ENCODE results near the gene AGAP9.
"Not testable (repeated sequence)": the region's sequence is repeated elsewhere in the genome, so short reads cannot be mapped to it uniquely, and the experiment has no call there.

The AGAP9 gene

DNA sequence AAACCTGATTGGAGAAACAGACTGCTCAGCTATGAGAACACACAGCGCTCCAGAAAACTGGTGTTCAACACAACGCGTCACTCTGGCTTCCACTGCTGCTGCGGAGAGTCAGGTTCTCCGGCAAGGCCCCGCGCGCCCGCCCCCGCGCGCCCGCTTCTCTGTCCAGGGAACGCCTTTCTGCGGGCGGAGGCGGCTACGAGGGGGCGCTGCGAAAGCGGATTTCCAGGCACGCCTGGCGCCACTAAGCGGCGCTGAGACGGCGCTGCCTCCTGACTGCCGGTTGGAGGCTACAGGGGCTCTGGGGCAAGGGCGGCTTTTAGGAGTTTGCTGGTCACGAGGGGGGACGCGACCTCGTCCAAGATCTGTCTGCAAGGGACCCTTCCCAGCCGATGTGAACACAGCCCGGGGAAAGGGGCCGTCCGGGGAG is 62.2 kb downstream of the AGAP9 start:
- H3K14ac ChIP-seq (ENCODE audit: low read length); H3K9ac ChIP-seq (ENCODE audit: low read depth, low read length, poor library complexity); H3K9me3 ChIP-seq (replicated peaks in 1 of 2; ENCODE audit: control insufficient read depth in 2 of 2, insufficient read depth in 1 of 2, low read depth in 1 of 2, low read length in 2 of 2); H3K23ac ChIP-seq (ENCODE audit: low read depth, low read length, poor library complexity); H2BK15ac ChIP-seq (ENCODE audit: low read length); H2BK12ac ChIP-seq (ENCODE audit: low read length); H2AK5ac ChIP-seq (ENCODE audit: low read depth, low read length); DNase-seq (ENCODE audit: low spot score); H3K4me3 ChIP-seq (ENCODE audit: low read length in 2 of 2); H2BK5ac ChIP-seq (ENCODE audit: low read length); H3K36me3 ChIP-seq (replicated peaks in 1 of 2; ENCODE audit: control insufficient read depth in 2 of 2, insufficient read depth in 2 of 2, low read length in 2 of 2); H3K4me1 ChIP-seq (ENCODE audit: control insufficient read depth in 2 of 2, insufficient read depth in 1 of 2, low read depth in 1 of 2, low read length in 2 of 2); H3K27ac ChIP-seq (replicated peaks; ENCODE audit: low read length); H4K8ac ChIP-seq (ENCODE audit: low read depth, low read length); H4K91ac ChIP-seq (ENCODE audit: low read depth, low read length, poor library complexity); H3K18ac ChIP-seq (ENCODE audit: low read length); H2BK120ac ChIP-seq (ENCODE audit: low read depth, low read length); H3K4ac ChIP-seq (ENCODE audit: low read length); H3K27me3 ChIP-seq (ENCODE audit: control insufficient read depth in 3 of 3, insufficient read depth in 3 of 3, low read depth in 1 of 3, low read length in 3 of 3); H3K79me1 ChIP-seq (ENCODE audit: low read depth, low read length): not testable (repeated sequence)
- H3K4me2 ChIP-seq (ENCODE audit: insufficient read depth, low read length, poor library complexity, severe bottlenecking) = peak overlapping the region; percentile 54
- H2AFZ ChIP-seq (ENCODE audit: low read length) = peak overlapping the region; percentile 69
- no CpG with 5 or more reads among the region's 37 CpGs for WGBS, 2 donors (ENCODE audit: extremely low coverage in 2 of 2, insufficient read length in 2 of 2, insufficient replicate concordance in 1 of 2)

DNA sequence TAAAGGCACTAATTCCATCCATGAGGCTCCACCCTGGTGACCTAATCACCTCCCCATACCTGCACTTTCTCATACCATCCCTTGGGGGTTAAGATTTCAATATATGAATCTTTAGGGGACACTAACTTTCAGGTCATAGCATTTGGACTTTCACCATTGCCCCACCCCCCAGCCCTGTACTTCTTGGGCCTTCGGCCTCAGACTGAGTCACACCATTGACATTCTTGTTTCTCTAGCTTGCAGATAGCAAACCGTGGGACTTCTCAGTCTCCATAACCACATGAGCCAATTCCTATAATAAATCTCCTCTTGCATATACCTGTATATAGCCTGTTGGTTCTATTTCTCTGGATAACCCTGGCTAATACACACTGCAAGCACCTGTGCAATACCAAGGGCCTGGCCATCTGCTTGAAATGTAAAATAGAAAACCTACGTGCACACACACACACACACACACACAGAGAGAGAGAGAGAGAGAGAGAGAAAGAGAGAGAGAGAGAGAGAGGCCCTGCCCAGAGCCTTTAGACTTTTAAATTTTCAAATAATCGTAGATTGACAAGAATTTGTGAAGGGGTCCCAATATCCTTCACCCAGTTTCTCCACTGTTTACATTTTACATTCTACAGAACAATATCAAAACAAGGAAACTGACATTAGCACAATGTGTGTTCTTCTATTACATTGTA is 64.8 kb downstream of the AGAP9 start:
- H3K4ac ChIP-seq (ENCODE audit: low read length) = no peak overlapping the region
- H3K9me3 ChIP-seq (replicated peaks in 1 of 2; ENCODE audit: control insufficient read depth in 2 of 2, insufficient read depth in 1 of 2, low read depth in 1 of 2, low read length in 2 of 2) = no peaks in the 10 kb centered on the region
- WGBS, 2 donors (ENCODE audit: extremely low coverage in 2 of 2, insufficient read length in 2 of 2, insufficient replicate concordance in 1 of 2) = no CpG with 5 or more reads among the region's 4 CpGs
- no peak for DNase-seq (ENCODE audit: low spot score)
- no peak overlapping the region for H2BK5ac ChIP-seq (ENCODE audit: low read length)
- no peak overlapping the region for H2AFZ ChIP-seq (ENCODE audit: low read length)
- no peaks in the 10 kb centered on the region for H3K79me1 ChIP-seq (ENCODE audit: low read depth, low read length)
- no peak overlapping the region for H2BK12ac ChIP-seq (ENCODE audit: low read length)
- H2BK15ac ChIP-seq (ENCODE audit: low read length) = no peak overlapping the region
- no peak overlapping the region for H3K18ac ChIP-seq (ENCODE audit: low read length)
- H2BK120ac ChIP-seq (ENCODE audit: low read depth, low read length) = no peak overlapping the region
- no peak overlapping the region for H4K91ac ChIP-seq (ENCODE audit: low read depth, low read length, poor library complexity)
- no peak overlapping the region for H3K4me3 ChIP-seq (ENCODE audit: low read length in 2 of 2)
- H3K14ac ChIP-seq (ENCODE audit: low read length) = no peak overlapping the region
- H3K23ac ChIP-seq (ENCODE audit: low read depth, low read length, poor library complexity) = no peak overlapping the region
- H3K27me3 ChIP-seq (ENCODE audit: control insufficient read depth in 3 of 3, insufficient read depth in 3 of 3, low read depth in 1 of 3, low read length in 3 of 3) = peaks cover 0 to 11% (median 0%) of the 10 kb centered on the region in 3 experiments
- no peak overlapping the region for H4K8ac ChIP-seq (ENCODE audit: low read depth, low read length)
- peaks cover 0 to 2% of the 10 kb centered on the region in 2 donors for H3K4me1 ChIP-seq (ENCODE audit: control insufficient read depth in 2 of 2, insufficient read depth in 1 of 2, low read depth in 1 of 2, low read length in 2 of 2)
- no peak overlapping the region for H3K9ac ChIP-seq (ENCODE audit: low read depth, low read length, poor library complexity)
- H2AK5ac ChIP-seq (ENCODE audit: low read depth, low read length) = no peak overlapping the region
- no peak overlapping the region for H3K27ac ChIP-seq (replicated peaks; ENCODE audit: low read length)
- no peaks in the 10 kb centered on the region for H3K36me3 ChIP-seq (replicated peaks in 1 of 2; ENCODE audit: control insufficient read depth in 2 of 2, insufficient read depth in 2 of 2, low read length in 2 of 2)
- H3K4me2 ChIP-seq (ENCODE audit: insufficient read depth, low read length, poor library complexity, severe bottlenecking) = no peak overlapping the region

DNA sequence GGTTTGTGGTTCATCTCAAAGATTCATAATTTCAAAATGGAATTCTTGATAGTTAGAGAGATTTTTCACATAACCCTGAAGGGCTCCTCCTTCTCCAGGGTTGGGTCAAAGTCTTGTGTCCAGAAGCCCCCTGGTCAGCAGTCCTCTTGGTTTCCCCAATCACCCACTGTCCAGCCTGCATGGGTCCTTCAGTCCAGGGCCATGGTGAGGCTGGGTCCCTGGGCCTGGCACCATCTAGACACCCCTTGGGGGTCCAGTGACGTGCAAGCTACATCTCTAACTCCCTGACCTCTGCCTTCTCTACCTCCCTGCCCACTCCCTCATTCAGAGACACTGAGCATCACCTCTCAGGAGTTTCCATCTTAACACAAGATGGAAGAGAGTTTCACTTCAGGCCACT is 65.6 kb downstream of the AGAP9 start:
- Histone ChIP-seq H2BK120ac (ENCODE audit: low read depth, low read length) (no peak overlapping the region), H3K4me3 (ENCODE audit: low read length in 2 of 2) (no peak overlapping the region), H2AFZ (ENCODE audit: low read length) (no peak overlapping the region), H3K36me3 (replicated peaks in 1 of 2; ENCODE audit: control insufficient read depth in 2 of 2, insufficient read depth in 2 of 2, low read length in 2 of 2) (no peaks in the 10 kb centered on the region), H2AK5ac (ENCODE audit: low read depth, low read length) (no peak overlapping the region), H3K4ac (ENCODE audit: low read length) (no peak overlapping the region), H3K4me1 (ENCODE audit: control insufficient read depth in 2 of 2, insufficient read depth in 1 of 2, low read depth in 1 of 2, low read length in 2 of 2) (peaks cover 0 to 3% of the 10 kb centered on the region in 2 donors), H2BK5ac (ENCODE audit: low read length) (no peak overlapping the region), H3K4me2 (ENCODE audit: insufficient read depth, low read length, poor library complexity, severe bottlenecking) (no peak overlapping the region), H3K27ac (replicated peaks; ENCODE audit: low read length) (no peak overlapping the region), H3K14ac (ENCODE audit: low read length) (no peak overlapping the region), H2BK15ac (ENCODE audit: low read length) (no peak overlapping the region), H4K91ac (ENCODE audit: low read depth, low read length, poor library complexity) (peak overlapping the region; percentile 64), H3K79me1 (ENCODE audit: low read depth, low read length) (no peaks in the 10 kb centered on the region), H4K8ac (ENCODE audit: low read depth, low read length) (no peak overlapping the region), H3K23ac (ENCODE audit: low read depth, low read length, poor library complexity) (no peak overlapping the region), H3K27me3 (ENCODE audit: control insufficient read depth in 3 of 3, insufficient read depth in 3 of 3, low read depth in 1 of 3, low read length in 3 of 3) (peaks cover 0 to 15% (median 0%) of the 10 kb centered on the region in 3 experiments), H3K9me3 (replicated peaks in 1 of 2; ENCODE audit: control insufficient read depth in 2 of 2, insufficient read depth in 1 of 2, low read depth in 1 of 2, low read length in 2 of 2) (peaks cover 0 to 1% of the 10 kb centered on the region in 2 donors), H2BK12ac (ENCODE audit: low read length) (no peak overlapping the region), H3K9ac (ENCODE audit: low read depth, low read length, poor library complexity) (no peak overlapping the region), H3K18ac (ENCODE audit: low read length) (no peak overlapping the region)
- no peak for DNase-seq (ENCODE audit: low spot score)
- no CpG with 5 or more reads among the region's 1 CpG for WGBS, 2 donors (ENCODE audit: extremely low coverage in 2 of 2, insufficient read length in 2 of 2, insufficient replicate concordance in 1 of 2)

DNA sequence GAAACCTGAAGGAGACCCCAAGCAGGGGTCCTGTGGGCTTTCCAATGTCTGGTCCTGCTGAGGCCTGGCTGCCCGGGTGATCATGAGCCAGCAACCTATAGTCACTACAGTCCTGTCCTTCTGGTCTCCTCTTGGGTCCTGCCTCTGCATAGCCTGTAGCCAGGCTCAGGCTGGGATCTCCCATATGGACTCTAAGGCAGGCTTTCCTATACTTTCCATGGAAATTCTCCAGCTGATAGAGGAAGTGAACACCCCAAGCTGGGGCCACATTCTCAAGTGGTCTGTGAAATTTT is 66.0 kb downstream of the AGAP9 start:
- H2BK15ac ChIP-seq (ENCODE audit: low read length) = no peak overlapping the region
- H3K9ac ChIP-seq (ENCODE audit: low read depth, low read length, poor library complexity) = no peak overlapping the region
- no peak overlapping the region for H3K18ac ChIP-seq (ENCODE audit: low read length)
- no peak overlapping the region for H2AFZ ChIP-seq (ENCODE audit: low read length)
- H3K4ac ChIP-seq (ENCODE audit: low read length) = no peak overlapping the region
- no CpG with 5 or more reads among the region's 1 CpG for WGBS, 2 donors (ENCODE audit: extremely low coverage in 2 of 2, insufficient read length in 2 of 2, insufficient replicate concordance in 1 of 2)
- H2AK5ac ChIP-seq (ENCODE audit: low read depth, low read length) = no peak overlapping the region
- H3K4me1 ChIP-seq (ENCODE audit: control insufficient read depth in 2 of 2, insufficient read depth in 1 of 2, low read depth in 1 of 2, low read length in 2 of 2) = peaks cover 0 to 3% of the 10 kb centered on the region in 2 donors
- DNase-seq (ENCODE audit: low spot score) = no peak
- no peak overlapping the region for H4K91ac ChIP-seq (ENCODE audit: low read depth, low read length, poor library complexity)
- no peak overlapping the region for H4K8ac ChIP-seq (ENCODE audit: low read depth, low read length)
- peaks cover 0 to 18% (median 0%) of the 10 kb centered on the region in 3 experiments for H3K27me3 ChIP-seq (ENCODE audit: control insufficient read depth in 3 of 3, insufficient read depth in 3 of 3, low read depth in 1 of 3, low read length in 3 of 3)
- H2BK12ac ChIP-seq (ENCODE audit: low read length) = no peak overlapping the region
- H3K27ac ChIP-seq (replicated peaks; ENCODE audit: low read length) = no peak overlapping the region
- H3K4me2 ChIP-seq (ENCODE audit: insufficient read depth, low read length, poor library complexity, severe bottlenecking) = no peak overlapping the region
- H3K9me3 ChIP-seq (replicated peaks in 1 of 2; ENCODE audit: control insufficient read depth in 2 of 2, insufficient read depth in 1 of 2, low read depth in 1 of 2, low read length in 2 of 2) = peaks cover 0 to 2% of the 10 kb centered on the region in 2 donors
- no peak overlapping the region for H3K14ac ChIP-seq (ENCODE audit: low read length)
- H3K23ac ChIP-seq (ENCODE audit: low read depth, low read length, poor library complexity) = no peak overlapping the region
- H3K4me3 ChIP-seq (ENCODE audit: low read length in 2 of 2) = no peak overlapping the region
- H2BK120ac ChIP-seq (ENCODE audit: low read depth, low read length) = no peak overlapping the region
- H3K79me1 ChIP-seq (ENCODE audit: low read depth, low read length) = no peaks in the 10 kb centered on the region
- no peak overlapping the region for H2BK5ac ChIP-seq (ENCODE audit: low read length)
- no peaks in the 10 kb centered on the region for H3K36me3 ChIP-seq (replicated peaks in 1 of 2; ENCODE audit: control insufficient read depth in 2 of 2, insufficient read depth in 2 of 2, low read length in 2 of 2)

Data from neuronal stem cell (in vitro differentiated cells).